Measurements from ENCODE around the gene JMJD1C. TPM values are rescaled to one million over a fixed set of nuclear protein-coding genes. Genes with fewer than 3 reads are reported as not detected.

JMJD1C gene
- total and polyA plus RNA-seq, 12 donors, result 14.4 to 70.4 (median 39.2) TPM

GRCh38 chr10:63318491-63318890 is 147.3 kb downstream of the JMJD1C start:
- no peak overlapping the region for H3K27ac ChIP-seq
- H3K4me1 ChIP-seq, result no peaks in the 10 kb centered on the region
- intact Hi-C loops (cut with DNase I), result no loop called here
- ATAC-seq, result no peak
- 69 to 71% methylated on average over 3 of the region's 3 CpGs for WGBS, 2 donors
- H3K27me3 ChIP-seq, result no peaks in the 10 kb centered on the region
- H3K4me3 ChIP-seq, result no peak overlapping the region
- no peak for TF ChIP-seq CTCF (IDR thresholded peaks at IDR 0.05)
- no peaks in the 10 kb centered on the region for H3K9me3 ChIP-seq
- no peak for DNase-seq
- H3K36me3 ChIP-seq, result no peaks in the 10 kb centered on the region

- no peak for ATAC-seq
- peaks cover 0 to 2% (median 0%) of the 10 kb centered on the region in 9 donors for H3K4me1 ChIP-seq
- no peak overlapping the region for H3K27ac ChIP-seq
- TF ChIP-seq CTCF (IDR thresholded peaks at IDR 0.05), result no peak
- intact Hi-C loops (cut with DNase I), result no loop called here
- no peaks in the 10 kb centered on the region for H3K27me3 ChIP-seq
- WGBS, 2 donors, result 94 to 97% methylated on average over 1 of the region's 1 CpG
- H3K9me3 ChIP-seq, result no peaks in the 10 kb centered on the region
- no peaks in the 10 kb centered on the region for H3K36me3 ChIP-seq
- H3K4me3 ChIP-seq, result no peak overlapping the region
- no peak for DNase-seq
Measured at GRCh38 chr10:63314020-63314419, 151.8 kb downstream of the JMJD1C start.

- Histone ChIP-seq H3K9me3 (no peaks in the 10 kb centered on the region), H3K4me3 (no peak overlapping the region), H3K4me1 (peaks cover 0 to 10% (median 5%) of the 10 kb centered on the region in 9 donors), H3K27me3 (no peaks in the 10 kb centered on the region), H3K36me3 (no peaks in the 10 kb centered on the region), H3K27ac (no peak overlapping the region)
- no peak for TF ChIP-seq CTCF (IDR thresholded peaks at IDR 0.05)
- ATAC-seq (no peak), DNase-seq (no peak)
- 92 to 98% methylated on average over 3 of the region's 3 CpGs for WGBS, 2 donors
- intact Hi-C loops (cut with DNase I), result no loop called here
Measured at GRCh38 chr10:63313066-63313717, 152.6 kb downstream of the JMJD1C start.

- Histone ChIP-seq H3K4me1 (peaks cover 0 to 20% (median 9%) of the 10 kb centered on the region in 9 donors), H3K27me3 (no peaks in the 10 kb centered on the region), H3K36me3 (no peaks in the 10 kb centered on the region), H3K9me3 (no peaks in the 10 kb centered on the region), H3K27ac (peak overlapping the region in 1 of 10 donors; percentile 47), H3K4me3 (no peak overlapping the region)
- intact Hi-C loops (cut with DNase I), result no loop called here
- DNase-seq, result no peak
- ATAC-seq, result no peak
- TF ChIP-seq CTCF (IDR thresholded peaks at IDR 0.05), result no peak
Measured at GRCh38 chr10:63308628-63309027, 157.1 kb downstream of the JMJD1C start.

All from heart right ventricle (tissue), 16 donors.